HG03460 (cell line): ENCODE data around the gene SNRPF.

Experiments
- ATAC-seq: cut with Tn5 transposase; IDR thresholded peaks from one replicate; pipeline ENCODE4 v1.9.1; 2021; ENCODE audit not compliant: unreplicated experiment

The SNRPF gene

DNA sequence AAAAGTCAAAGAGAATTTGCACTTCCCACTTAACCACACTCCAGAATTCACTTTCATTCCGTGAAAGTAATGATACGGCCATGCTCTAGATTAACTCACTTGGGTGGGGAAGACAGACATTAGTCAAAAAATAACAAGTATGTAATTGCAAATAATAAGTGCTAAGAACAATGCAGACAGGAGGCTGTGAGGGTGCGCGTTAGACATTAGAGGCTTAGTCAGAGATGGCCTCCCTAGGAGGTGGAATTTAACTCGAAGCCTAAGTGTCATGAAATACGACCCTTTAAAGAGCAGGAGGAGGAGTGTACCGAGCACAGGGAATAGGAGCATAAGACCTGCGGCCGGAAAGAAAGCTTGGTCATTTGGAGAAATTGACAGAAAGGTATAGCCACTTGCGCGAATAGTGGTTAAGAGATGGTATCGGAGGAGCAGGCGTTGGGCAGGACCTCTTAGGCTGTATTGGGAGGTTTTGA lies 628 bp downstream of the SNRPF start:
- ATAC-seq = peak; percentile 25

DNA sequence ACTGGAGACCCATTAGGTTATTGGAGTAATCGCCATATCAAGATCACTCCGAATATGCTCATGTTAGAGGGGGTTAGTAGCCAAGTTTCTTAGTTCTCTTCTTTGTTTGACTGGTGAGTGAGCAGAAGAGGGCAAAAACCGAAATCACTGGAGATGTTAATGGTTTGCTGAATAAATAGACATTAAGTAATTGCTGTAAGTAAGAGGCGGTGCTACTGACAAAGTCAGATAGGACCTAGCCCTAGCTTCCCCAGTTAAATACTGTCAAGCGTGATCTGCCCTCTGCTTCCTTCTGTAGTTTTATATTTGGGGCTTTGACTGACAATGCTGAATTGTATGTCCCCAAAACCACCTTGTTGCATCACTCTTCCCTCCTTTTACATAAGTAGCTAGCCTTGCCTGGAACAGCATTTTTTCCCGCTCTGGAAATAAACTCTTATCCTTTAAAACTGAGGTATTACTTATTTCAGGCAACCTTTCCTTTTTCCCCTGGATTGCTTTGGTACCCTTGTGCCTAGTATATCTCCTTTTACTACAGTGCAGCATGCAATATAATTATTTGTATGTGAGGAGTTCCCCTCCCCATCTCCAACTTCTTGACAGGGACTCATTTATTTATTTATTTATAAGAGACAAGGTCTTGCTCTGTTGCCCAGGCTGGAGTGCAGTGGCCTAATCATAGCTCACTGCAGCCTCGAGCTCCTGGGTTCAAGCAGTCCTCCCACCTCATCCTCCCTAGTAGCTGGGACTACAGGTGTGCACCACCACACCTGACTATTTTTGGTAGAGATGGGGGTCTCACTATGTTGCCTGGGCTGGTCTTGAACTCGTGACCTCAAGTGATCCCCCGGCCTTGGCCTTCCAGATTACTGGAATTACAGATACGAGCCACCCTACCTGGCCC lies 1.4 kb downstream of the SNRPF start:
- ATAC-seq = no peak

DNA sequence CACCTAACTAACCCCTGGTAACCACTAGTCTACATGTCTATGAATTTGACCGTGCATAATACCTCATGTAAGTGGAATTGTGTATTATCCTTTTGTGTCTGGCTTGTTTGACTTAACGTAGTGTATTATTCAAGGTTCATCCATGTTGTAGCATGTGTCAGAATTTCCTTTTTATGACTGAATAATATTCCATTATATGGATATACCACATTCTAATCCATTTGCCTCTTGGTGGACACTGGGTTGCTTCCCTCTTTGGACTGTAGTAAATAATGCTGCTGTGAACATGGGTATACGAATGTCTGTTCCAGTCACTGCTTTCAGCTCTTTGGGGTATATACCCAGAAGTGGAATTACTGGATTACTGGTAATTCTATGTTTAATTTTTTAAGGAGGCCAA lies 3.3 kb downstream of the SNRPF start:
- no peak for ATAC-seq

DNA sequence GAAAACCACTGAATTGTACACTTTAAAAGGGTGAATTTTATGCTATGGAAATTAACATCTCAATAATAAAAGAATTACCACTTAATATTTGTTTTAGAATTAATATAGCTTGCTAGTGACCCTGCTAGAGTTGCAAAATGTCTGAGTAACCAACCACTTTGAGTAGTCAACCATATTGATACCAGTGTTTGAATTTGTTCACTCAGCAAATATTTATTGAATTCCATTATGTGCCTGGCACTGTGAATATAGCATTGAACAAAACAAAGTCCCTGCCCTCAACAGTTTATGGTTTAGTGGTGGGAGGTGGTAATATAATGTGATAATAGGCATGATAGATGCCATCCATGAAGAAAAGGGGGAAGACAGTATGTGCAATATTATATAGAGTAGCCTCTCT lies 4.6 kb downstream of the SNRPF start:
- no peak for ATAC-seq

DNA sequence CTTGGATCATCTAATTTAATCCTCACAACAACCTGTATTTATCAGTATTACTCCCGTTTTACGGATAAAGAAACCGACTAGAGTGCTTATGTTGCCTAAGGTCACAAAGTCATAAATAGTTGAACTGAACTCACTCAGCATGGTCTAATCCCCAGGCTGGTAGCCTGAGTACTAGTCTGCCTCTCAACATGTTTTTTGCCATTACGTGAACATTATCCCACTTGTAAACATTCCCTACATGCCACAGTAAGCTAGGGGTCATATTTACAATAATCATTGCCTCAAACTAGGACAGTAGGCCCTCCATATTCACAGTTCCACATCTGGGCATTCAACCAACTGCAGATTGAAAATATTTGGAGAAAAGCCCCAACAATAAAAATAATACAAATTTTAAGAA lies 12.1 kb downstream of the SNRPF start:
- ATAC-seq = no peak

DNA sequence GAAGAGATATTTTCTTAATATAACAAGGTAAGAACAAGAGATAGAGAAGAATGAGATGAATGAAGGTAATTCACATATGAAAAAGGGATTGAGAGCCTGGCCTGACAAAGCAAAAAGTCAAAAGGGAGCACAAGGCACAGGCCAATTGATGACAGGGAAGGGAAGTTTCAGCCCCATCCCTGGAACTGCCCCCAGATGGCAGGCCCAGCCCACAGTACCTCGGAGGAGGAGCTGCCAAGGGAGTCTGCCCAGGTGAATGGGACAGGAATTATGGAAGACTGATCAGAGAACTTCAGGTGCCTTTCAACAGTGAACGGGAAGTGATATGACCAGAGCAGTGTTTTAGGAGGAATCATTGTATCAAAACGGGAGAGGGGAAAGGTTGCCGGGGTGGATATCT lies 15.7 kb downstream of the SNRPF start:
- no peak for ATAC-seq

DNA sequence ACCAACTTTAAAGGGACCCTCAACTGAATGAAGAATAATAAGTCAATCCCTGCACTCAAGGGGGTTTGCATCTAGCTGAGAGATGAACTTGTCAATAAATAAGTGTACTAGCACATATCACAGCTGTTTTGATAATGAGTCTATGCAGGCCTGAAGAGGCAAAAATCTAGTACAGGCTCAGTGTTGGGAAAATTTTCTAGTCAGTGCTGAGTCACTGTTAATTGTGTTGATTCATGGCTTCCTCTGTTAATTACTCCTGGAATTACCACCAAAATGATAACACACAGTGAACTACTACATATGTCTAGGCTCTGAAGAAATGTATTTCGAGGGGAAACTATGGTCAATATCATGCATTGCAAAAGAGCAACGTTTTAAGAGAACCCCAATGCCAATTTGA lies 18.9 kb downstream of the SNRPF start:
- ATAC-seq = no peak

DNA sequence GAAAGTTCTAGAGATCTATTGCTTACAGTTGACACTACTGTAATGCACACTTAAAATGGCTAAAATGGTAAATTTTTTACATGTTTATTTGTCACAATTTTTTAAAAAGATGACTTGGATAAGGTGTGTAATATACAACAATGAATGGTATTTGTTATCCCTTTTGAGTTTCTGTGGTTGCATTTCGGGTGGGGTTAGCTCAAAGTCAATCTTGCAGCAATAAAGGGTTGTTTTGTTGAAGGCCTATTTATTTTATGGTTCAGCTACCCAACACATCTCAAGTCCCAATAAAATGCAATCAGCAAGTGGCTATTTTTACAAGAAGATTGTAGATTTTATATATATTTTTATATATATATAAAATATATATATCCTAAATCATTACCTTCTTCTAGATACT lies 22.1 kb downstream of the SNRPF start:
- ATAC-seq = no peak

DNA sequence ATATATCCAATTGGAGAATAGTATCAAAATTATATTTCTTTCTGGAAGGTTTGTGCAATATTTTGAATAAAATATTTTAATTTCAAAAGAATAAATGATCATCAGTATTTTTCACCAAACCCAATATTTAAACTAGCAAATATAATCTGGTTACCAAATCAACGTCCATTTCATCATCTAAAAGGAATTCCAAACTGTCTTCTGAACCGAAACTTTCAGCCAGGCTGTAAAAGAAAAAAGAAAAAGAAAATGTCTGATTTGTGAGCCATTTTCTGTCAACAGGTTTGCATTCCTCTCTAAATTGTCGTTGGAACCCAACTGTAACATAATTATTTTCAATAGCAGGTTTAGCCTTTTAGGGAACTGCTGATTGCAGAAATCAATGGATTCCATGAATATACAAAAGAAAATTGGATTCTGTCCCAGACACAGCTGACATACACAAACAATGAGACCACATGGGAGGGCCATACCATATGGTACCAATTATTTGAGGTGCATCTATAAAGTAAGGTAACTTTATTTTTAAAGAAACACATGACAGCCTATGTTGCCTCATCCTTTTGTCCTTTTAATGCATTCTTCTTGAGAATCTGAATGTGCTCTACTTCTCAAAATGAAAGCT lies 22.7 kb downstream of the SNRPF start:
- no peak for ATAC-seq

DNA sequence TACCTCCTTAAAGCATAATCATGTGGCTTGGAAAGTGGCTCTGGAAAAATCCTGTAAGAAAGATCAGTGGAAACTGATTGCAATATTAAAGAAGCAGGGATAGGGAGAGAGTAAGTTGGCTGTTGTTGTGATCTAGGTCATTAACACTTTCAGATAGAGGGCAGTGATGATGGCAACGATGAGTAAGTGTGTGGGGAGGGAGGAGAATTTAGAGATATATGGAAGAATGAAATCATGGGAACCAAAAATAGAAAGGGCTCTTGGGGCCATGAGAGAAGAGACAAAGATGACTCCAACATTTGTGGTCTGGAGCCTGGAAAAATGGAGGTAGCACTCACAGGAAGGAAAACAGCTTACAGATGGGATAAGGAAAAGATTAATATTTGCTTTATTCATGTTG lies 23.3 kb downstream of the SNRPF start:
- no peak for ATAC-seq

DNA sequence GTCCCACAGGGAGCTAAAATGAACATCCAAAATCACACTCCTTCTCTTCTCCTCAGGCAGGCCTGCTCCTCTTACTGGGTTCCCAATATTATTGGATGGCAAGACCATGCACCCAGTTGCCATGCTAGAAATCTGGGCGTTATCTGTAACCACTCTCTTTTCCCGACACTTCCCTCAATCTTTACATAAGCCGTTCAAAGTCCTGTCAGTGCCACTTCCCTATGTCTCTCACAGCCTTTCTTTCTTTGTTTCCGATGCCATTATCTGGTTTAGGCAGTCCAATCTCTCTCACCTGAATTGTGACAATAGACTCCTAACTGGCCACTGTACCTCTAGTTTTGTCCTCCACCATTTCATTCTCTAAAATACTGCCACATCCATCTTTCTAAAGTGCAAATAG lies 24.1 kb downstream of the SNRPF start:
- ATAC-seq = no peak

DNA sequence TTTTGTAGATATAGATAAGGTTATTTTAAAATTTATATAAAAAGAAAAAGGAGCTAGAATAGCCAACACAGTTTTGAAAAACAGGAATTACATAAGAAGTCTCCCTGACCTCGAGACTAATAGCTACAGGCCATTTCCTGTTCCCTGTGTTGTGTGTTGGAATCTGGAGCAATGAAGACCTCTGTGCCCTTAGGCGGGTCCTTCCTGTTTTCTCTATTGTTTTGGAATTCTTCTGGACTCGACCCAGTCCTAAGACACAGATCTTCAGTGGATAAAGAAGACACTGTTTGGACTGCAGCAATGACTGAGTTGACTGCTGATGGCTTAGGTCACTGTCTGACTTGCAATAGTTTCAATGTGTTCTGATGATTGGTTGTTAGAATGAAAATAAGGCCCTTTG lies 26.2 kb downstream of the SNRPF start:
- ATAC-seq = no peak

DNA sequence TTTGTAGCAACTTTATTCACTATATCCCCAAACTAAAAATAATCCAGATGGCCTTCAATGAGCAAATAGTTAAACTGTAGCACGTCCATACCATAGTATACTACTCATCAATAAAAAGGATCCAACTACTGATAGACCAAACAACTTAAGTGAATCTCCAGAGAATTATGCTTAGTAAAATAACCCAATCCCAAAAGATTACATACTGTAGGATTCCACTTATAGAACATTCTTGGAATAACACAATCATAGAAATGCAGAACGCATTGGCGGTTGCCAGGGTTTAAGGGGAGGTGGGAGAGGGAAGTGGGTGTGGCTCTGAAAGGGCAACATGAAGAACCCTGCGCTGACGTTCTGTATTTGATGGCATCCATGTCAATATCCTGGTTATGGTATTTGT lies 28.6 kb downstream of the SNRPF start:
- no peak for ATAC-seq

DNA sequence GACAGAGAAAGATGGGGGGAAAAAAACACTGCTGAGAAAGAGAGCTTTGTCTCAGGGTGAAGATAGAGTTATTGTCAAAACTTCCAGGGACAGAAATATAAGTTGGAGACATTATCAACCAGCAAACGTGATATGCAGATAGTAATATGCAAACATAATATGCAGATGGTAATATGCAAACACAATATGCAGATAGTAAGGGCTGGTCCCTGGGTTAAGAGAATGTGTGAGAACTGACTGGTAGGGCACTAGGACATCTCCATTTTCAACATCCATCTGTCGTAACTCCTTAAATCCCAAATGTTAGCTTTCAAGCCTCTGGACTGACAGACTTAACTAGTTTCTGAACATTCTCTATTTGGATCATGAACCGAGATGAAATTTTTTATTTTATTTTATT lies 32.2 kb downstream of the SNRPF start:
- ATAC-seq = no peak

DNA sequence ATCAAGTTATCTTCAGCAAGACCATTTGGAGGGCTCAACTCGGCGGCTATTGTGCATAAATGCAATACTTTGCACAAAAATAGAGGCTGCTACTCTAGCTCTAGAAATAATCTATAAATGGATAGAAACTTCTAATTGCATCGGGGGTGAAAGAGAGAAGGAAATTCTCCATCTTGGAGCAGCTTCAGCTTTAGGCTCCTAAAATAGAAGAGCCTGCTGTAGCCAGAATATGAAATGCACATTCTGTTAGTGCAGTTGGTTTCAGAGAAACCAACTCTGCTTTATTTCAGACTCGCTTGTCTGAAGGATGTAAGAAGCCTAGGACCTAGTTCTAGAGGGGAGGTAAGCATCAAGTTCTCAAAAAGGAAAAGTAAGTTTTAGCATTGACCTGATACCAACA lies 38.1 kb downstream of the SNRPF start:
- ATAC-seq = no peak

DNA sequence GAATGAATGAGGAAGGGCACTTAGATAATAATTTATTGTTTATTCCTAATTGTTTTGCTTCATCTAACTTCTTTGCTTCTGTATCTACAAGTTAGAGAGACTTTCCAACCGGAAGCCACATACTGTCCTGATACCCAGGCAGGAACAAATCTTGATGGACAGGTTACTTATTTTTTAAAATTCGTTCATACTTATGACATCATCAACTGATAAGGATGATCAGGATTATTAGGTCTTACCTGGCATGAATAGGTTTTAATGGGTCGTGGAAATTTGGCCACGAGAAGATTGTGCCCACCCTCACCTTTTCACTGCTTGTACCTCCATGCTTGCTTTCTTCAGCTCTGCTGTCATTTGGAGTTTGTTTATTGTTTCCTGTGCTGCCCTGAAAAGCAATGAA lies 39.3 kb downstream of the SNRPF start:
- ATAC-seq = no peak

DNA sequence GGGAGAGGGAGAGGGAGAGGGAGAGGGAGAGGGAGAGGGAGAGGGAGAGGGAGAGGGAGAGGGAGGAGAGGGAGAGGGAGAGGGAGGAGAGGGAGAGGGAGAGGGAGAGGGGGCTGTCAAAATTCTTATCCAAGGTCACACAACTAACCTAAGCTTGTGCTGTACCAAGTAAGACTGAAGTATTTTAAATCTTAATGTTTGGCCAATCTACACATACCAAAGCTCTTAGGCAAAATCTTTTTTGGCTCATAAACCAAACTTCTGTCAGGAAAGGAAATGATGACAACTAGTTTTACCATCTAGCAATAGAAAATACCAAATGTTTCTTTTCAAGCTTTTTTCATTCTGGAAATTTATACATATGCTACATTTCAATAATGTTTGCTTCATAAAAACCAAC lies 49.8 kb downstream of the SNRPF start:
- ATAC-seq = no peak

DNA sequence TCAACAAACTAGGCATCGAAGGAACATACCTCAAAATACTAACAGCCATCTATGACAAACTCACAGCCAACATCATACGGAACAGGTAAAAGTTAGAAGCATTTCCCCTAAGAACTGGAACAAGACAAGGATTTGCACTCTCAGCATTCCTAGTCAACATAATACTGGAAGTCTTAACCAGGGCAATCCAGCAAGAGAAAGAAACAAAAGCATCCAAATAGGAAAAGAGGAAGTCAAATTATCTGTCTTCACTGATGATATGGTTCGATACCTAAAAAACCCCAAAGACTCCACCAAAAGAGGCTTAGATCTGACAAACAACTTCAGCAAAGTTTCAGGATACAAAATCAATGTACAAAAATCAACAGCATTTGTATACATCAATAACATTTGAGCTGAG lies 51.1 kb downstream of the SNRPF start:
- ATAC-seq = no peak
